DMS 273 (cell line): ENCODE results near the gene AKR1A1.

Source experiments
- DNase-seq: peaks from one replicate; lab custom pipeline; 2025; ENCODE audit not compliant: unreplicated experiment; lab: John Stamatoyannopoulos, UW

AKR1A1 gene

DNA sequence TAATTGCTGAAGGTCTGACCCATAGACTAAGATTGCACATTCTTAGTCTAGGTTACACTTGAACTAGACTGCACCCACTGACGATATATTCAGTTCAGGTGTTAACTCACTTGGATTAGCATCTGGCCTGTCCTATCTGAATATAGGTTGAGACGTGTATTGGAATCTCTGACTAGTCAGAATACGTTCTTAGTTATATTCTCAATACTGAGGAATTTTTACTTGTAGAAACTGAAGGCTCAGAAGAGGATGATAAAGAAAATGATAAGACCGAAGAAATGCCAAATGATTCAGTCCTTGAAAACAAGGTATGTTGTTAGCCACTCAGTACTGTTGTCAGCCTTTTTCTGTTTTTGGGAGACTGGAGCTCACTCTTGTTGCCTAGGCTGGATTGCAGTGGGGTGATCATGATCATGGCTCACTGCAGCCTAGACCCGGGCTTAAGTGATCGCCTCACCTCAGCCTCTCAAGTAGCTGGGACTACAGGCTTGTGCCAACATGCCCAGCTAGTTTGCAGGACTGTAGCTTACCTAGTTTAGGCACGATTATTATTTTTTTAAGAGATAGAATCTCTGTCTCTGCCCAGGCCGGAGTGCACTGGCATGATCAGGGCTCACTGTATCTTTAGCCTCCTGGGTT lies 62.4 kb downstream of the AKR1A1 start:
- no peak for DNase-seq

DNA sequence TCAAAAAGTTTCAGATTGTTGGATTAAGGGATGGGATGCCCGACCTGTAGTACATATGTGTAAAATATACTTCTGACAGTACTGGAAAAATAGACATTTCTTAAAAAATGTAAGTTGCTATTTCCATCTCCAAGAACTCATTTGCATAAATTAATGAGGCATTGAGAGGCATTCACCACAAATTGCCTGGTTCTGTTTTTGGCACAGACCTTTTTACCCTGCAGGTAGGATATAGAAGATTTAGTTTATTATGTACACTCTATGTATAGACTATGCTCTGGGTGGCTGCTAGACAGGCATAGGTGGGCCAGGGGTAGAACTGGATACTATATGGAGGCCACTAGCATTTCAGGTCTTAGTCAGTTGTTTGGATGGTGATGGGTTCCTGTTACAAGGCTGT lies 65.3 kb downstream of the AKR1A1 start:
- DNase-seq, result no peak

DNA sequence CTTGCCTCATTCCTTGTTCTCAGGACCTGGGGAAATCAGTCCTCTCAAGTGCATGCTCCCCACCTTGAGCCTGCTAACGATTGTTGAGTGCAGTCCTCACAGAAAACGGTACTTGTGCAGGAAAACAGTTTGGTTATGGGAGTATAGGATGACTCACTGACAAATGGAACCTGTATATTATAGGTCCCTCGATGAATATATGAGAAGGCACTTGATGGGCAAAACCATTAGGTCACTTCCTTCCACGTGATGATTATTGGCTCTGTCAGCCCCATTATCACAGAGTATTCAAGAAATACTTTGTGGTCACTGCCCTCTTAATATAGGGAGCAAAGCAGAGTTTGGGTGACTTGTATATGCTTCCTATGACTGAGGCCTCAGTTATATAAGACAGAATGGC lies 67.0 kb downstream of the AKR1A1 start:
- DNase-seq, result peak; percentile 24

GRCh38 chr1:45619149-45619921 lies 68.7 kb downstream of the AKR1A1 start:
- DNase-seq, result peak; percentile 35
